Measurements from ENCODE around the gene ST6GALNAC2. TPM values are rescaled to one million over a fixed set of nuclear protein-coding genes. Genes with fewer than 3 reads are reported as not detected.

Gene ST6GALNAC2
- total and polyA plus RNA-seq, 5 experiments from 2014 or later = 0.44 to 1.1 TPM; not detected in 3

- DNase-seq (no peak), ATAC-seq (no peak)
- no peak overlapping the region for H3K27ac Mint-ChIP-seq
- H3K36me3 Mint-ChIP-seq = no peaks in the 10 kb centered on the region
- POLR2A ChIA-PET = interaction anchor here (1.3 kb wide), 1 partner anchor 19 kb away, joined by 3 read pairs; no protein-coding TSS in a partner anchor
- H3K4me1 Mint-ChIP-seq = peaks cover 10 to 18% (median 15%) of the 10 kb centered on the region in 4 donors
- H3K4me3 Mint-ChIP-seq = no peak overlapping the region
- peaks cover 5 to 18% (median 11%) of the 10 kb centered on the region in 5 donors for H3K27me3 Mint-ChIP-seq
- H3K9me3 Mint-ChIP-seq = no peaks in the 10 kb centered on the region
Measured at GRCh38 chr17:76597156-76598003, 11.7 kb upstream of the ST6GALNAC2 start.

- Mint-ChIP-seq H3K4me3 (no peak overlapping the region), H3K27ac (no peak overlapping the region), H3K9me3 (no peaks in the 10 kb centered on the region), H3K4me1 (peaks cover 0 to 3% (median 0%) of the 10 kb centered on the region in 4 donors), H3K27me3 (peaks cover 7 to 24% (median 16%) of the 10 kb centered on the region in 5 donors), H3K36me3 (no peaks in the 10 kb centered on the region)
- DNase-seq (no peak), ATAC-seq (no peak)
- POLR2A ChIA-PET = no interaction called here
Measured at GRCh38 chr17:76594690-76595089, 9.0 kb upstream of the ST6GALNAC2 start.

GRCh38 chr17:76593959-76594358 is 8.3 kb upstream of the ST6GALNAC2 start:
- H3K9me3 Mint-ChIP-seq = peaks cover 0 to 5% (median 0%) of the 10 kb centered on the region in 9 donors
- no peak overlapping the region for H3K4me3 Mint-ChIP-seq
- H3K27ac Mint-ChIP-seq = no peak overlapping the region
- DNase-seq (no peak), ATAC-seq (no peak)
- peaks cover 12 to 31% (median 20%) of the 10 kb centered on the region in 5 donors for H3K27me3 Mint-ChIP-seq
- peaks cover 0 to 5% (median 0%) of the 10 kb centered on the region in 3 donors for H3K36me3 Mint-ChIP-seq
- peaks cover 0 to 3% (median 0%) of the 10 kb centered on the region in 4 donors for H3K4me1 Mint-ChIP-seq
- POLR2A ChIA-PET = no interaction called here

- peaks cover 16 to 36% (median 25%) of the 10 kb centered on the region in 5 donors for H3K27me3 Mint-ChIP-seq
- POLR2A ChIA-PET = no interaction called here
- H3K4me1 Mint-ChIP-seq = peaks cover 0 to 3% (median 0%) of the 10 kb centered on the region in 4 donors
- DNase-seq = no peak
- H3K27ac Mint-ChIP-seq = no peak overlapping the region
- peaks cover 0 to 7% (median 2%) of the 10 kb centered on the region in 9 donors for H3K9me3 Mint-ChIP-seq
- H3K36me3 Mint-ChIP-seq = peaks cover 0 to 7% (median 4%) of the 10 kb centered on the region in 3 donors
- no peak overlapping the region for H3K4me3 Mint-ChIP-seq
- ATAC-seq = no peak
Measured at GRCh38 chr17:76593384-76593826, 7.7 kb upstream of the ST6GALNAC2 start.

DNA sequence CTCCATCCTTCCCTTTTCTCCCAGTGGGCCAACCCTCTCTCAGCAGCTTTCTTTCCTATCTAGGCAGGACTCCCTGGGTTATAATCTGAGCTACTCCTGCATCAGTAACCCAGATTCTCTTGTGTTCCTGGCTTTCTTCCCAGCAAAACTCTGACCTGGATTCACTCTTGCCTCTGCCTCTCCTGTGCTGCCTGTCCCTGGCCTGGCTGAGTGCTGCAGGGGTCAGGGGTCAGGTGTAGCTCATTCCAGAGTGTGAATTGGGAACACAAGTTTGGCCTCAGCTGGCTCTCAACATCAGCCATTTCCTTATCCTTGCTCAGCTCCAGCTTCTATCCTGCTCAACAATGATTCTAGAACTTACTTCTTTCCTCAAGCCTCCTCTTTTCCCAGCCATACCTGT is 2.5 kb upstream of the ST6GALNAC2 start:
- Mint-ChIP-seq H3K4me1 (peaks cover 3 to 17% (median 12%) of the 10 kb centered on the region in 4 donors), H3K27me3 (peaks cover 29 to 54% (median 41%) of the 10 kb centered on the region in 5 donors), H3K36me3 (peaks cover 2 to 9% (median 7%) of the 10 kb centered on the region in 3 donors), H3K9me3 (peaks cover 0 to 8% (median 2%) of the 10 kb centered on the region in 9 donors), H3K27ac (no peak overlapping the region), H3K4me3 (peak overlapping the region in 5 of 10 donors; percentile 1 to 37 (median 19))
- DNase-seq (no peak), ATAC-seq (no peak)
- POLR2A ChIA-PET = interaction anchor here (0.5 to 0.7 kb wide), 2 partner anchors 16 to 780 kb away, joined by 4 read pairs; no protein-coding TSS in a partner anchor

GRCh38 chr17:76586741-76587487 is 1.3 kb upstream of the ST6GALNAC2 start:
- ATAC-seq = no peak
- Mint-ChIP-seq H3K4me1 (peaks cover 3 to 17% (median 12%) of the 10 kb centered on the region in 4 donors), H3K27me3 (peaks cover 31 to 53% (median 39%) of the 10 kb centered on the region in 5 donors), H3K36me3 (peaks cover 2 to 9% (median 7%) of the 10 kb centered on the region in 3 donors), H3K4me3 (peak overlapping the region in 9 of 10 donors; percentile 33 to 75 (median 54)), H3K9me3 (peaks cover 0 to 8% (median 2%) of the 10 kb centered on the region in 9 donors), H3K27ac (peak overlapping the region in 1 of 10 donors; percentile 61)
- DNase-seq = no peak
- POLR2A ChIA-PET = no interaction called here

- ATAC-seq (peak; percentile 24 to 35), DNase-seq (peak in 1 of 10 donors; percentile 25)
- Mint-ChIP-seq H3K27me3 (peaks cover 30 to 48% (median 37%) of the 10 kb centered on the region in 5 donors), H3K36me3 (peaks cover 2 to 9% (median 7%) of the 10 kb centered on the region in 3 donors), H3K4me1 (peaks cover 3 to 17% (median 12%) of the 10 kb centered on the region in 4 donors), H3K9me3 (peaks cover 0 to 8% (median 2%) of the 10 kb centered on the region in 9 donors), H3K4me3 (peak overlapping the region; percentile 45 to 78 (median 71)), H3K27ac (no peak overlapping the region)
- POLR2A ChIA-PET = interaction anchor here (1.1 kb wide), 1 partner anchor 27 kb away, joined by 4 read pairs; no protein-coding TSS in a partner anchor
Measured at GRCh38 chr17:76585033-76585648, 519 bp downstream of the ST6GALNAC2 start.

GRCh38 chr17:76584427-76585032 is 1.1 kb downstream of the ST6GALNAC2 start:
- Mint-ChIP-seq H3K27me3 (peaks cover 28 to 46% (median 31%) of the 10 kb centered on the region in 5 donors), H3K4me3 (peak overlapping the region; percentile 36 to 78 (median 71)), H3K9me3 (peaks cover 0 to 8% (median 2%) of the 10 kb centered on the region in 9 donors), H3K36me3 (peaks cover 2 to 9% (median 7%) of the 10 kb centered on the region in 3 donors), H3K27ac (no peak overlapping the region), H3K4me1 (peaks cover 3 to 17% (median 12%) of the 10 kb centered on the region in 4 donors)
- DNase-seq = no peak
- POLR2A ChIA-PET = interaction anchor here (1.1 kb wide), 1 partner anchor 26 kb away, joined by 4 read pairs; no protein-coding TSS in a partner anchor
- no peak for ATAC-seq

DNA sequence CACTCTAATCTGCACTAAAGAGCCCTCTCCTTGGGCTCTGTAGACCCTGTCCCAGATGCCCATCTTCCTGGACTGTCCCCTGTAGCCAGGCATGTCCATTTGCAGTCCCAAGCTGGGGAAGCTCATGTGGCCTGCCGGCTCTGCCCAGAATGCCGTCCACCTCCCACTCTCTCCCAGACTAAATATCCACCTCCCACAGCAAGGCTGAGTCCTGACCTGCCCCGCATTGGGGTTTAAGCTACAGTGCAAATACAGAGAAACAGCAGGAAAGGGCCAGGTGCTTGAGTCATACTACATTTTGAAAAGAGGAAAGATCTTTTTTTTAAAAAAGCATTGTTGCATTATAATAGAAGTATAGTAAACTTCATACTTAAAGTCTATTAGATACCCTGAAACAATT is 3.0 kb downstream of the ST6GALNAC2 start:
- DNase-seq (no peak), ATAC-seq (no peak)
- no peaks in the 10 kb centered on the region for H3K9me3 Mint-ChIP-seq
- H3K27ac Mint-ChIP-seq = no peak overlapping the region
- no peak overlapping the region for H3K4me3 Mint-ChIP-seq
- peaks cover 3 to 17% (median 12%) of the 10 kb centered on the region in 4 donors for H3K4me1 Mint-ChIP-seq
- POLR2A ChIA-PET = interaction anchor here (0.7 to 1.0 kb wide), 3 partner anchors 15 to 1066 kb away, joined by 4 to 5 read pairs (median 4); partner anchors contain the start of gene TSEN54
- peaks cover 12 to 30% (median 15%) of the 10 kb centered on the region in 5 donors for H3K27me3 Mint-ChIP-seq
- H3K36me3 Mint-ChIP-seq = no peaks in the 10 kb centered on the region

DNA sequence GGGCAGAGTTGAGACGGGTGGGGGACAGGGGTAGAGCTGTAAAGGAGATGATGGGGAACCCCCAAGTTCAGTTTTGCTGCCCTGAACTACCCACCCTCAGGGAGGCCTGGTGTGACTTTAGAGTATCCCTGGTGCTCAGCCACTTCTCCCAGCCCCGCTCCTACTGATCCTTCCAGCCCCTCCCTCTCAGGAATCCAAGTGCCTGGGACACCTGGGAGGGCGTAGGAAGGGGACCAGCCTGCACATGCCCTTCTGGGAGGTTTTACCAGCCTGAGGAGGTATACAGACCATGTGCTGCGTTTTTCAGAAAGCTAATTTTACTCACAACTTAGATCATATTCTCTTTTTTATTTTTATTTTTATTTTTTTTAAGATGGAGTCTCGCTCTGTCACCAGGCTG is 4.1 kb downstream of the ST6GALNAC2 start:
- no peaks in the 10 kb centered on the region for H3K9me3 Mint-ChIP-seq
- POLR2A ChIA-PET = no interaction called here
- H3K27ac Mint-ChIP-seq = no peak overlapping the region
- H3K4me1 Mint-ChIP-seq = peaks cover 0 to 11% (median 3%) of the 10 kb centered on the region in 4 donors
- no peak for DNase-seq
- H3K27me3 Mint-ChIP-seq = peaks cover under 1 to 21% (median 8%) of the 10 kb centered on the region in 5 donors
- H3K4me3 Mint-ChIP-seq = no peak overlapping the region
- no peak for ATAC-seq
- H3K36me3 Mint-ChIP-seq = no peaks in the 10 kb centered on the region

DNA sequence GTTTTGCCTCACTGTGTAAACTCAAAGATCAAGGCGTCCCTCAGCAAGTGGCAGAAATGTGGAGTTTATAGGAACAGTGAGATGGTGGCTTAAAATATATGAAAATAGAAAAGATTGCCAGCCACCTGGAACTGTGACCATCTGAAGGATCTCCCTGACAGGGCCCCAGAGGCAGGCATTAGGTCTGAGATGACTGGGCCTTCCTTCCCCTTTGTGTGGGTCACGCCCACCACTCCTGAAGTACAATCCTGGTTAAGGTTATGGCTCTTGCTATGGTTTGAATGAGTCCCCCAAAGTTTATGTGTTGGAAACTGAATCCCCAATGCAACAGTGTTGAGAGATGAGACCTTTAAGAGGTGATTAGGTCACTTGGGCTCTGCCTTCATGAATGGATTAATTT is 6.4 kb downstream of the ST6GALNAC2 start:
- Mint-ChIP-seq H3K36me3 (no peaks in the 10 kb centered on the region), H3K9me3 (no peaks in the 10 kb centered on the region), H3K4me1 (peaks cover 0 to 3% (median 0%) of the 10 kb centered on the region in 4 donors), H3K27me3 (peaks cover 0 to 8% (median 5%) of the 10 kb centered on the region in 5 donors), H3K27ac (no peak overlapping the region), H3K4me3 (no peak overlapping the region)
- POLR2A ChIA-PET = no interaction called here
- ATAC-seq (no peak), DNase-seq (no peak)
